ENCODE data around the gene DRC7.
A peak's percentile ranks its signal among the peaks of the same experiment; 100 is the strongest.
"Not testable (repeated sequence)": the region's sequence is repeated elsewhere in the genome, so short reads cannot be mapped to it uniquely, and the experiment has no call there.

The DRC7 gene

GRCh38 chr16:57712569-57712968 lies 18.0 kb downstream of the DRC7 start:
- DNase-seq, result not testable (repeated sequence)

- no peak for DNase-seq
Measured at GRCh38 chr16:57713596-57713995, 19.0 kb downstream of the DRC7 start.

GRCh38 chr16:57714047-57714446 lies 19.4 kb downstream of the DRC7 start:
- no peak for DNase-seq

- DNase-seq, result peak in 29 of 51 donors; percentile 2 to 69 (median 23)
Measured at GRCh38 chr16:57720142-57720575, 25.6 kb downstream of the DRC7 start.

GRCh38 chr16:57721356-57722209 lies 27.0 kb downstream of the DRC7 start:
- DNase-seq, result no peak

- DNase-seq, result no peak
Measured at GRCh38 chr16:57722210-57722499, 27.5 kb downstream of the DRC7 start.

- no peak for DNase-seq
Measured at GRCh38 chr16:57722651-57723050, 28.0 kb downstream of the DRC7 start.

GRCh38 chr16:57723170-57723569 lies 28.6 kb downstream of the DRC7 start:
- DNase-seq, result no peak

GRCh38 chr16:57724531-57724930 lies 29.9 kb downstream of the DRC7 start:
- no peak for DNase-seq

GRCh38 chr16:57725151-57725550 lies 30.5 kb downstream of the DRC7 start:
- DNase-seq, result no peak

- DNase-seq, result no peak
Measured at GRCh38 chr16:57725554-57725953, 30.9 kb downstream of the DRC7 start.

- no peak for DNase-seq
Measured at GRCh38 chr16:57725976-57726375, 31.4 kb downstream of the DRC7 start.

GRCh38 chr16:57726433-57726947 lies 31.9 kb downstream of the DRC7 start:
- DNase-seq, result no peak

- no peak for DNase-seq
Measured at GRCh38 chr16:57727610-57728009, 33.0 kb downstream of the DRC7 start.

GRCh38 chr16:57728336-57729181 lies 34.0 kb downstream of the DRC7 start:
- no peak for DNase-seq

- DNase-seq, result no peak
Measured at GRCh38 chr16:57729182-57729484, 34.5 kb downstream of the DRC7 start.

- DNase-seq, result not testable (repeated sequence)
Measured at GRCh38 chr16:57729852-57730251, 35.2 kb downstream of the DRC7 start.

GRCh38 chr16:57730771-57731730 lies 36.4 kb downstream of the DRC7 start:
- DNase-seq, result no peak

- DNase-seq, result no peak
Measured at GRCh38 chr16:57732037-57732436, 37.4 kb downstream of the DRC7 start.

GRCh38 chr16:57732714-57733113 lies 38.1 kb downstream of the DRC7 start:
- DNase-seq, result no peak

GRCh38 chr16:57734308-57734924 lies 39.8 kb downstream of the DRC7 start:
- peak in 2 of 51 donors; percentile 41 to 60 for DNase-seq
